Kidney glomerular epithelial cell (primary cell): ENCODE results near the gene C2CD2.

ENCODE experiments used
- DNase-seq: peaks from one replicate; lab custom pipeline; 2025; lab: John Stamatoyannopoulos, UW

The C2CD2 gene

GRCh38 chr21:41846536-41846935, 107.3 kb downstream of the C2CD2 start:
- DNase-seq, result no peak

- no peak for DNase-seq
These were observed 107.8 kb downstream of the C2CD2 start for GRCh38 chr21:41846033-41846317.

GRCh38 chr21:41845310-41846032, 108.3 kb downstream of the C2CD2 start:
- DNase-seq, result no peak

GRCh38 chr21:41843584-41843983, 110.2 kb downstream of the C2CD2 start:
- DNase-seq, result no peak

- DNase-seq, result no peak
These were observed 112.9 kb downstream of the C2CD2 start for GRCh38 chr21:41840880-41841279.

- no peak for DNase-seq
These were observed 114.3 kb downstream of the C2CD2 start for GRCh38 chr21:41839387-41840000.

- DNase-seq, result no peak
These were observed 116.0 kb downstream of the C2CD2 start for GRCh38 chr21:41837756-41838297.

GRCh38 chr21:41836166-41837015, 117.4 kb downstream of the C2CD2 start:
- DNase-seq, result no peak

- DNase-seq, result no peak
These were observed 118.1 kb downstream of the C2CD2 start for GRCh38 chr21:41835711-41836154.
